LNCAP (cell line): ENCODE results near the gene MDM2.

Source experiments
- CTCF ChIP-seq: fragments of 450-650 bp; IDR thresholded peaks from 2 replicates; pipeline ENCODE4 v1.5.1; 2017; ENCODE audit warnings: mild to moderate bottlenecking

The MDM2 gene

GRCh38 chr12:68871396-68871795, 63.4 kb downstream of the MDM2 start:
- no peak for TF ChIP-seq CTCF

GRCh38 chr12:68871921-68872320, 63.9 kb downstream of the MDM2 start:
- peak; percentile 45 for TF ChIP-seq CTCF

GRCh38 chr12:68873316-68873715, 65.3 kb downstream of the MDM2 start:
- TF ChIP-seq CTCF, result no peak

GRCh38 chr12:68876461-68876860, 68.5 kb downstream of the MDM2 start:
- TF ChIP-seq CTCF, result no peak

GRCh38 chr12:68877583-68877982, 69.6 kb downstream of the MDM2 start:
- TF ChIP-seq CTCF, result no peak

- no peak for TF ChIP-seq CTCF
These were observed 70.3 kb downstream of the MDM2 start for GRCh38 chr12:68878283-68878682.

GRCh38 chr12:68878846-68879245, 70.9 kb downstream of the MDM2 start:
- TF ChIP-seq CTCF, result no peak

- no peak for TF ChIP-seq CTCF
These were observed 72.8 kb downstream of the MDM2 start for GRCh38 chr12:68880660-68881325.
